SK-N-SH (cell line): ENCODE measurements around the gene IL1R1. TPM values are rescaled to one million over a fixed set of nuclear protein-coding genes. Genes with fewer than 3 reads are reported as not detected.

ENCODE experiments used
- CTCF ChIA-PET: fragments of 300-600, 350-600 bp; formaldehyde crosslinking; extraction: SDS; loops from one replicate; lab custom pipeline; 2021; lab: Yijun Ruan, JAX
- POLR2A ChIA-PET: fragments of 350-600 bp; sonication (Branson Sonifier 250); formaldehyde crosslinking; extraction: SDS; loops from one replicate; lab custom pipeline; 2020; ENCODE audit warnings: antibody characterized with exemption, inconsistent platforms; lab: Yijun Ruan, JAX
- DNase-seq: peaks from one replicate; pipeline ENCODE4 v3.0.0; 2012
- H2AFZ ChIP-seq: fragments of 200-600 bp; sonication (generic); 2 replicates; pipeline ENCODE4 v1.8.1; 2016; ENCODE audit warnings: antibody characterized with exemption, mild to moderate bottlenecking, low read depth
- H3F3A ChIP-seq: fragments of 200-600 bp; sonication (generic); replicated peaks from 2 replicates; pipeline ENCODE3; 2016; ENCODE audit warnings: antibody characterized with exemption, mild to moderate bottlenecking; ENCODE audit not compliant: insufficient read depth
- H3K27ac ChIP-seq, 2 experiments: fragments of 200-500 bp in 1 of 2; fragments of 200-600 bp in 1 of 2; sonication (Bioruptor generic) in 1 of 2; sonication (generic), shearing (Covaris generic) in 1 of 2; 2 replicates each; pipeline versions ENCODE4 v1.5.1 to v1.6.1; 2014 to 2016; ENCODE audit warnings: low read depth in 2 of 2, inconsistent platforms in 1 of 2, low read length in 1 of 2, mild to moderate bottlenecking in 1 of 2, mixed read lengths in 1 of 2
- H3K27me3 ChIP-seq: fragments of 200-600 bp; sonication (generic), shearing (Covaris generic); 2 replicates; pipeline ENCODE4 v1.6.1; 2016; ENCODE audit warnings: mixed run types; ENCODE audit not compliant: insufficient read depth
- H3K36me3 ChIP-seq, 2 experiments: fragments of 200-500 bp in 1 of 2; fragments of 200-600 bp in 1 of 2; sonication (Bioruptor generic) in 1 of 2; sonication (generic) in 1 of 2; replicated peaks in 1 of 2; 2 replicates each; pipeline versions ENCODE3 to v1.5.1; 2014 to 2016; ENCODE audit warnings: low read length in 1 of 2, mild to moderate bottlenecking in 1 of 2; ENCODE audit not compliant: insufficient read depth in 2 of 2, control insufficient read depth in 1 of 2
- H3K4me1 ChIP-seq, 2 experiments: fragments of 200-500 bp in 1 of 2; fragments of 200-600 bp in 1 of 2; sonication (Bioruptor generic) in 1 of 2; sonication (generic), shearing (Covaris generic) in 1 of 2; 2 replicates each; pipeline versions ENCODE4 v1.5.1 to v1.6.1; 2014 to 2016; ENCODE audit warnings: low read depth in 1 of 2, low read length in 1 of 2, mixed run types in 1 of 2; ENCODE audit not compliant: insufficient read depth in 2 of 2, control insufficient read depth in 1 of 2
- H3K4me2 ChIP-seq: fragments of 200-600 bp; sonication (generic), shearing (Covaris generic); 2 replicates; pipeline ENCODE4 v1.6.1; 2017; ENCODE audit warnings: mixed run types
- H3K4me3 ChIP-seq, 2 experiments: fragments of 200-500 bp in 1 of 2; fragments of 200-600 bp in 1 of 2; sonication (Bioruptor generic) in 1 of 2; sonication (generic), shearing (Covaris generic) in 1 of 2; 2 replicates each; pipeline versions ENCODE4 v1.5.1 to v1.8.1; 2014 to 2016; ENCODE audit warnings: low read depth in 2 of 2, inconsistent platforms in 1 of 2, low read length in 1 of 2, mild to moderate bottlenecking in 1 of 2, mixed read lengths in 1 of 2, moderate library complexity in 1 of 2
- H3K79me2 ChIP-seq: fragments of 200-600 bp; sonication (generic); 2 replicates; pipeline ENCODE4 v1.8.1; 2017; ENCODE audit warnings: mild to moderate bottlenecking; ENCODE audit not compliant: insufficient read depth
- H3K9ac ChIP-seq: fragments of 200-600 bp; sonication (generic); 2 replicates; pipeline ENCODE4 v1.6.1; 2017; ENCODE audit warnings: mixed run types
- H3K9me2 ChIP-seq: fragments of 200-600 bp; sonication (generic); 2 replicates; pipeline ENCODE4 v1.6.1; 2017; ENCODE audit warnings: mixed run types
- H3K9me3 ChIP-seq: fragments of 200-600 bp; sonication (generic); 2 replicates; pipeline ENCODE4 v1.6.1; 2017; ENCODE audit warnings: mixed run types, mild to moderate bottlenecking, moderate library complexity
- H4K20me1 ChIP-seq: fragments of 200-600 bp; sonication (generic); 2 replicates; pipeline ENCODE4 v1.6.1; 2017; ENCODE audit warnings: mild to moderate bottlenecking, mixed run types; ENCODE audit not compliant: insufficient read depth
- CHD2 ChIP-seq: fragments of 150-350 bp; IDR thresholded peaks from 2 replicates; pipeline ENCODE4 v1.6.1; 2018; ENCODE audit warnings: low read length; ENCODE audit not compliant: partially characterized antibody
- FOXJ3 ChIP-seq: sonication (generic); formaldehyde crosslinking; IDR thresholded peaks from 2 replicates; pipeline ENCODE4 v1.5.1; 2020; ENCODE audit warnings: mild to moderate bottlenecking, missing genetic modification reagents
- GATA2 ChIP-seq: sonication (generic); formaldehyde crosslinking; IDR thresholded peaks from 2 replicates; pipeline ENCODE4 v1.5.0; 2020; ENCODE audit warnings: mild to moderate bottlenecking, missing genetic modification reagents
- NFIC ChIP-seq: IDR thresholded peaks from 2 replicates; pipeline ENCODE4 v1.4.0; 2012; ENCODE audit warnings: borderline replicate concordance
- NRF1 ChIP-seq: IDR thresholded peaks from 2 replicates; pipeline ENCODE4 v1.6.1; 2012; ENCODE audit warnings: low read depth, mild to moderate bottlenecking, low read length
- POLR2AphosphoS5 ChIP-seq: IDR thresholded peaks from 2 replicates; pipeline ENCODE4 v1.6.1; 2012; ENCODE audit warnings: low read depth, low read length
- RXRA ChIP-seq: IDR thresholded peaks from 2 replicates; pipeline ENCODE4 v1.4.0; 2012; ENCODE audit warnings: low read depth, mild to moderate bottlenecking, borderline replicate concordance
- SMC3 ChIP-seq: IDR thresholded peaks from 2 replicates; pipeline ENCODE4 v1.6.1; 2012; ENCODE audit warnings: low read depth, low read length, improper control_type of control experiment
- TAF1 ChIP-seq: IDR thresholded peaks from 2 replicates; pipeline ENCODE4 v1.6.1; 2012; ENCODE audit warnings: low read depth, mild to moderate bottlenecking, low read length, moderate library complexity, borderline replicate concordance
- TCF12 ChIP-seq: IDR thresholded peaks from 2 replicates; pipeline ENCODE4 v1.4.0; 2012
- TEAD4 ChIP-seq: IDR thresholded peaks from 2 replicates; pipeline ENCODE4 v1.4.0; 2012; ENCODE audit warnings: mild to moderate bottlenecking, borderline replicate concordance; ENCODE audit not compliant: insufficient read depth
- YY1 ChIP-seq: IDR thresholded peaks from 2 replicates; pipeline ENCODE4 v1.4.0; 2012; ENCODE audit warnings: low read depth, mild to moderate bottlenecking
- WGBS: methylation state at CpG from one replicate; pipeline ENCODE4 v1.1.6; 2017; ENCODE audit warnings: low lambda C conversion rate; 5-methylcytosine and 5-hydroxymethylcytosine counted together
- polyA plus RNA-seq, 3 experiments: library from polyadenylated mRNA; depleted of rRNA; stranded (reverse); fragments of >200 nt; gene quantifications; 2 replicates each; pipeline ENCODE4 v1.2.3, GENCODE V29; 2012
- TF ChIP-seq, protein P1 (sequence below): fragments of 150-350 bp; IDR thresholded peaks from 2 replicates; pipeline ENCODE4 v1.6.1; 2016; ENCODE audit warnings: mild to moderate bottlenecking, low read depth, low read length
- TF ChIP-seq, protein P2 (sequence below): IDR thresholded peaks from 2 replicates; pipeline ENCODE4 v1.4.0; 2012; ENCODE audit warnings: low read depth
- TF ChIP-seq, protein P3 (sequence below): IDR thresholded peaks from 2 replicates; pipeline ENCODE4 v1.4.0; 2012; ENCODE audit warnings: low read depth, borderline replicate concordance
- TF ChIP-seq, protein P4 (sequence below): fragments of 200-600 bp; sonication (generic); IDR thresholded peaks from 2 replicates; pipeline ENCODE4 v1.6.1; 2017; ENCODE audit warnings: antibody characterized with exemption, mild to moderate bottlenecking, moderate library complexity

The IL1R1 gene
- polyA plus RNA-seq, 1 of the 3 experiments (the other 2 are of a cell fraction), result 13.3 TPM

DNA sequence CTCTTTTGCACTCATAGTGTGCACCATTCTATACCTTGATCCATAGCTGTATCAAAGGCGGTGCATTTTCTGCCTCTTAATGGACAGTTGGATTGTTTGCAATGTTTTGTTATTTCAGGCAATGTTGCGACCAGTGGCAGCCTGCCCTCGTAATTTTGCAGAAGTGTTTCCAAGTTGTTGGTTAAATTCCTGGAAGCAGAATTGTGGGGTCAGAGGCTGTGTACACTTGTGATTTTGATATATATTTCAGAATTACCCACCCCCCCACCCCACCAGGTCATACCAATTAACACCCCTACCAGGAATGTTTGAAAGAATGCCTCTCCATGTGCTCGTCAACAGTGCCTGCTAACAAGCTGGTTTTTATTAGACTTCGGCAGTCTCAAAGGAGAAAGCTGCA is 32.4 kb upstream of the IL1R1 start:
- H3K27ac ChIP-seq, result no peak overlapping the region
- no peak overlapping the region for H3K4me3 ChIP-seq
- 0 out of 4 replicates have a peak, but pooled peaks cover 0 to 5% of the 10 kb centered on the region in 2 experiments for H3K4me1 ChIP-seq
- ChIA-PET POLR2A (interaction anchor here (0.5 kb wide), 1 partner anchor 845 kb away, joined by 4 read pairs; no protein-coding TSS in a partner anchor), CTCF (no interaction called here)
- no peak for DNase-seq
- H3K36me3 ChIP-seq, result no peaks in the 10 kb centered on the region
- H3K9ac ChIP-seq, result no peak overlapping the region
- peaks cover 6% of the 10 kb centered on the region for H3F3A ChIP-seq
- H3K9me2 ChIP-seq, result no peaks in the 10 kb centered on the region
- 62% methylated on average over 5 of the region's 5 CpGs for WGBS
- TF ChIP-seq, protein P1, sequence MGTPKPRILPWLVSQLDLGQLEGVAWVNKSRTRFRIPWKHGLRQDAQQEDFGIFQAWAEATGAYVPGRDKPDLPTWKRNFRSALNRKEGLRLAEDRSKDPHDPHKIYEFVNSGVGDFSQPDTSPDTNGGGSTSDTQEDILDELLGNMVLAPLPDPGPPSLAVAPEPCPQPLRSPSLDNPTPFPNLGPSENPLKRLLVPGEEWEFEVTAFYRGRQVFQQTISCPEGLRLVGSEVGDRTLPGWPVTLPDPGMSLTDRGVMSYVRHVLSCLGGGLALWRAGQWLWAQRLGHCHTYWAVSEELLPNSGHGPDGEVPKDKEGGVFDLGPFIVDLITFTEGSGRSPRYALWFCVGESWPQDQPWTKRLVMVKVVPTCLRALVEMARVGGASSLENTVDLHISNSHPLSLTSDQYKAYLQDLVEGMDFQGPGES, result no peak
- TF ChIP-seq TEAD4, result no peak
- TF ChIP-seq, protein P2, sequence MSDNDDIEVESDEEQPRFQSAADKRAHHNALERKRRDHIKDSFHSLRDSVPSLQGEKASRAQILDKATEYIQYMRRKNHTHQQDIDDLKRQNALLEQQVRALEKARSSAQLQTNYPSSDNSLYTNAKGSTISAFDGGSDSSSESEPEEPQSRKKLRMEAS, result no peak
- TF ChIP-seq TCF12, result no peak
- TF ChIP-seq, protein P3, sequence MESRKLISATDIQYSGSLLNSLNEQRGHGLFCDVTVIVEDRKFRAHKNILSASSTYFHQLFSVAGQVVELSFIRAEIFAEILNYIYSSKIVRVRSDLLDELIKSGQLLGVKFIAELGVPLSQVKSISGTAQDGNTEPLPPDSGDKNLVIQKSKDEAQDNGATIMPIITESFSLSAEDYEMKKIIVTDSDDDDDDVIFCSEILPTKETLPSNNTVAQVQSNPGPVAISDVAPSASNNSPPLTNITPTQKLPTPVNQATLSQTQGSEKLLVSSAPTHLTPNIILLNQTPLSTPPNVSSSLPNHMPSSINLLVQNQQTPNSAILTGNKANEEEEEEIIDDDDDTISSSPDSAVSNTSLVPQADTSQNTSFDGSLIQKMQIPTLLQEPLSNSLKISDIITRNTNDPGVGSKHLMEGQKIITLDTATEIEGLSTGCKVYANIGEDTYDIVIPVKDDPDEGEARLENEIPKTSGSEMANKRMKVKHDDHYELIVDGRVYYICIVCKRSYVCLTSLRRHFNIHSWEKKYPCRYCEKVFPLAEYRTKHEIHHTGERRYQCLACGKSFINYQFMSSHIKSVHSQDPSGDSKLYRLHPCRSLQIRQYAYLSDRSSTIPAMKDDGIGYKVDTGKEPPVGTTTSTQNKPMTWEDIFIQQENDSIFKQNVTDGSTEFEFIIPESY, result no peak
- no peaks in the 10 kb centered on the region for H3K9me3 ChIP-seq
- H2AFZ ChIP-seq, result no peak overlapping the region
- no peak overlapping the region for H3K4me2 ChIP-seq
- H4K20me1 ChIP-seq, result no peaks in the 10 kb centered on the region
- no peaks in the 10 kb centered on the region; the same call in 1 of the 2 replicates for H3K79me2 ChIP-seq
- no peaks in the 10 kb centered on the region for H3K27me3 ChIP-seq

DNA sequence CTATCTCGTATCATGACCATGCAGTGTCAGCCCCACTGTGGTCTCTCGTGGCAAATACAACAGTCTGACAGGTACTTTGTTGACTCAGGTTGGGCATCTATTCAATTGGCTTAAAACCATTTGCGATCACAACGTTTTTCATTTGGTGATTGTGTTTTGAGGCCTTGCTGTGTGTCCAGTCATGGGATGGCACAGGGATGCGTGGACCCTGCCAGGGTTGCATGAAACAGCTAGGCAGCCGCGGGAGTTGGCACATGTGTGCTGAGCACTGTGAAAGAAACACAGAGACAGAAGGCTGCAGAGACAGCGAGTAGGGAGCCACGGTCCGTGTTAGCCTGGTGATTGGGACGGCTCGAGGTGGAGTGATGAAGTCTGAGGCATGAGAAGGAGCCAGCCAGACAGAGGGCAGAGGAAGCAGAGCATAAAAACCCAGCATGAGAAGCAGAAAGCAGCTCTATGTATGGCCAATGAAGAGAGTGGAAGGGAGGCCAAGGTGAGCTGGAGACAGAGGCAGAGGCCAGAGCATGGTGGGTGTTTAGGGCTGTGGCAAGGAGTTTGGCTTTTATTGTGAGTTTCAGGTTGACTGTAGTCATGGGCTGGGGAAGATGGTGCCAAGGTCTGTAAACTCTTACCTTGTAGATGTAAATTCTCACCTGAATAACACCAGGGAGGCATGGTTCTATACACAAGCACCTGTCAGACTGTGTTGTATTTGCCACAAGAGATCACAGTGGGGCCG is 31.8 kb upstream of the IL1R1 start:
- Histone ChIP-seq H3K27me3 (no peaks in the 10 kb centered on the region), H3K9me3 (no peaks in the 10 kb centered on the region), H4K20me1 (no peaks in the 10 kb centered on the region), H3K4me3 (no peak overlapping the region), H3K27ac (no peak overlapping the region), H3K79me2 (no peaks in the 10 kb centered on the region; the same call in 1 of the 2 replicates), H3K36me3 (no peaks in the 10 kb centered on the region), H3K9me2 (no peaks in the 10 kb centered on the region), H3K4me1 (0 out of 4 replicates have a peak, but pooled peaks cover 0 to 5% of the 10 kb centered on the region in 2 experiments), H3K4me2 (no peak overlapping the region), H3K9ac (no peak overlapping the region), H2AFZ (no peak overlapping the region), H3F3A (peaks cover 6% of the 10 kb centered on the region)
- ChIA-PET POLR2A (interaction anchor here (0.5 kb wide), 1 partner anchor 846 kb away, joined by 4 read pairs; no protein-coding TSS in a partner anchor), CTCF (no interaction called here)
- WGBS, result 68% methylated on average over 13 of the region's 13 CpGs
- no peak for DNase-seq
- TF ChIP-seq RXRA, result no peak
- no peak for TF ChIP-seq NRF1
- TF ChIP-seq GATA2 (CRISPR knock-in tag), result no peak
- TF ChIP-seq, protein P4, sequence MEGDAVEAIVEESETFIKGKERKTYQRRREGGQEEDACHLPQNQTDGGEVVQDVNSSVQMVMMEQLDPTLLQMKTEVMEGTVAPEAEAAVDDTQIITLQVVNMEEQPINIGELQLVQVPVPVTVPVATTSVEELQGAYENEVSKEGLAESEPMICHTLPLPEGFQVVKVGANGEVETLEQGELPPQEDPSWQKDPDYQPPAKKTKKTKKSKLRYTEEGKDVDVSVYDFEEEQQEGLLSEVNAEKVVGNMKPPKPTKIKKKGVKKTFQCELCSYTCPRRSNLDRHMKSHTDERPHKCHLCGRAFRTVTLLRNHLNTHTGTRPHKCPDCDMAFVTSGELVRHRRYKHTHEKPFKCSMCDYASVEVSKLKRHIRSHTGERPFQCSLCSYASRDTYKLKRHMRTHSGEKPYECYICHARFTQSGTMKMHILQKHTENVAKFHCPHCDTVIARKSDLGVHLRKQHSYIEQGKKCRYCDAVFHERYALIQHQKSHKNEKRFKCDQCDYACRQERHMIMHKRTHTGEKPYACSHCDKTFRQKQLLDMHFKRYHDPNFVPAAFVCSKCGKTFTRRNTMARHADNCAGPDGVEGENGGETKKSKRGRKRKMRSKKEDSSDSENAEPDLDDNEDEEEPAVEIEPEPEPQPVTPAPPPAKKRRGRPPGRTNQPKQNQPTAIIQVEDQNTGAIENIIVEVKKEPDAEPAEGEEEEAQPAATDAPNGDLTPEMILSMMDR, result no peak
- TF ChIP-seq, protein P1, result no peak
- no peak for TF ChIP-seq FOXJ3 (CRISPR knock-in tag)
- TF ChIP-seq NFIC, result no peak
- TF ChIP-seq YY1, result no peak
- TF ChIP-seq TAF1, result no peak
- no peak for TF ChIP-seq TEAD4
- no peak for TF ChIP-seq POLR2AphosphoS5
- TF ChIP-seq SMC3, result no peak
- TF ChIP-seq, protein P3, result no peak
- TF ChIP-seq CHD2, result no peak
